NT2/D1 (cell line): Measurements from ENCODE around the gene LYST.

Experiments used
- SUZ12 ChIP-seq: IDR thresholded peaks from 2 replicates; pipeline ENCODE4 v1.6.1; 2011; ENCODE audit not compliant: insufficient read length, insufficient read depth; ENCODE audit errors: extremely low read depth
- YY1 ChIP-seq: IDR thresholded peaks from 2 replicates; pipeline ENCODE4 v1.6.1; 2011; ENCODE audit not compliant: insufficient read length, insufficient read depth
- ZNF274 ChIP-seq: IDR thresholded peaks from 2 replicates; pipeline ENCODE4 v1.6.1; 2011; ENCODE audit warnings: mild to moderate bottlenecking, low read depth, low read length

- TF ChIP-seq SUZ12 (no peak), YY1 (no peak), ZNF274 (no peak)
Observed at GRCh38 chr1:235825229-235825628, 41.5 kb downstream of the LYST start.
